K562 treated with DMSO at 1 percent for 12 hours (cell line): ENCODE data around the gene GRM4. TPM values are rescaled to one million over a fixed set of nuclear protein-coding genes. Genes with fewer than 3 reads are reported as not detected.

Experiments
- total RNA-seq: library from RNA; unstranded; fragments of 300-600 nt; gene quantifications from 2 replicates; pipeline ENCODE4 v1.2.3, GENCODE V29; 2022; ENCODE audit not compliant: insufficient read depth

The GRM4 gene
- not detected in 2 replicates for total RNA-seq

DNA sequence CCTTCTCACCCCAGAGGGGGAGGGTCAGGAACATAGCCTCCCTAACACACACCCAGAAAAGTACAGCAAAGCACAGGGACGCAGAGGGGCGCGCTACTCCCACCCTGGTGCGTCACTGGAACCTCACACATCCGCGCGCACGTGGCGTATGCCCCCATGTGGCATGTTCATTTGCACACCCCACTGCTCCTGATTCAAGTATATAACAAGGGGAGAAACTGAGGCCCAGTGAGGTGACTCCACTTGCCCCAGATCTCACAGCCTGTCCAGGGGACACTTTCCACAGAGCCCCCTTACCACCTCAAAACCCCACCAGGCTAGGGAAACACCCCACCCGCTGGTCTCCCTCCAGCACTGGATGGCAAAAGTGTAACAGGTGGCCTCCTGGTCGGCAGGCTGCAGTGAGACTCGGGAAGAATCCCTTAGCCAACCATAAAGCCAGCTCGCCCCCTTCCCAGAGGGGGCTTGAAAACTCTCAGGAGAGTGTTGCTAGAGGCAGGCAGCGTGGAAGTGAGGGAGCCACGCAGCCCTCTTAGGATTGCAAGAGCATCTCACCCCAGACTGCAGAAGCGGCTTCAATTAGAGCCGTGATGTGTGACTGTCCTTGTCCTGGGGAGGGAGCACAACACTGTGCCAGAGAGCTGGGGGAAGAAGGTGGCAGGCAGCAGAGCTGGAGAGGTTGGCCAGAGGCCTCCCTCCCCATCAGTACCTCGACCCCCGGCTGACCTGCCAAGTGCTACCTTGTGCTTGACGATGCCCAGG lies at the start of gene GRM4:
Gene GRM4, minus strand, starts transcription at position 67 of the 762 bp plus-strand sequence. CDS start 12,591 bp downstream, outside the sequence.

Other genes starting within 250 kb of the GRM4 start
- 1,241 and 1,620 TPM in 2 replicates for gene HMGA1, start 90.8 kb upstream of the GRM4 start, total RNA-seq
- gene SMIM29, start 102.9 kb upstream of the GRM4 start, total RNA-seq = 137 and 153 TPM in 2 replicates
- gene NUDT3, start 246.6 kb upstream of the GRM4 start, total RNA-seq = 5.5 and 18.0 TPM in 2 replicates